NCI-H2107 treated with DMSO at 0.1 percent for 48 hours (cell line): Measurements from ENCODE around the gene PLGLB2.
"Not testable (repeated sequence)": the region's sequence is repeated elsewhere in the genome, so short reads cannot be mapped to it uniquely, and the experiment has no call there.

ENCODE experiments used
- DNase-seq: peaks from one replicate; lab custom pipeline; 2025; ENCODE audit not compliant: unreplicated experiment; lab: John Stamatoyannopoulos, UW

PLGLB2 gene

GRCh38 chr2:87747791-87748190 is at the start of gene PLGLB2:
TSS of gene PLGLB2 (plus strand) at chr2:87748087. CDS start at chr2:87748154, 67 bp downstream.
- DNase-seq, result not testable (repeated sequence)

- DNase-seq, result not testable (repeated sequence)
Observed at GRCh38 chr2:87704572-87705323, 43.1 kb upstream of the PLGLB2 start.

GRCh38 chr2:87708368-87708767 is 39.5 kb upstream of the PLGLB2 start:
- DNase-seq, result not testable (repeated sequence)

- not testable (repeated sequence) for DNase-seq
Observed at GRCh38 chr2:87727940-87728599, 19.8 kb upstream of the PLGLB2 start.

- not testable (repeated sequence) for DNase-seq
Observed at GRCh38 chr2:87740928-87741327, 7.0 kb upstream of the PLGLB2 start.

- not testable (repeated sequence) for DNase-seq
Observed at GRCh38 chr2:87742393-87743108, 5.3 kb upstream of the PLGLB2 start.

- not testable (repeated sequence) for DNase-seq
Observed at GRCh38 chr2:87743638-87744037, 4.2 kb upstream of the PLGLB2 start.

- not testable (repeated sequence) for DNase-seq
Observed at GRCh38 chr2:87745353-87745951, 2.4 kb upstream of the PLGLB2 start.

- not testable (repeated sequence) for DNase-seq
Observed at GRCh38 chr2:87748524-87748923, 637 bp downstream of the PLGLB2 start.

- DNase-seq, result not testable (repeated sequence)
Observed at GRCh38 chr2:87750560-87750959, 2.7 kb downstream of the PLGLB2 start.

GRCh38 chr2:87754759-87755158 is 6.9 kb downstream of the PLGLB2 start:
- DNase-seq, result not testable (repeated sequence)
